Right cardiac atrium (tissue), 5 donors: ENCODE measurements around the gene PDGFRB. TPM values are rescaled to one million over a fixed set of nuclear protein-coding genes. Genes with fewer than 3 reads are reported as not detected.

Experiments
- ATAC-seq, 2 donors: fragments of 200-7000 bp; cut with Tn5 transposase; one replicate each; pipeline versions ENCODE4 v1.8.0 to v1.9.1; 2020; ENCODE audit warnings: moderate library complexity in 2 of 2, mild to moderate bottlenecking in 1 of 2
- DNase-seq, 3 donors: peaks; one replicate each; pipeline ENCODE4 v3.0.0-alpha.2; 2020
- H3K27ac ChIP-seq: one replicate; pipeline ENCODE4 v1.5.1; 2013; ENCODE audit warnings: mild to moderate bottlenecking, low read length, control low read depth, moderate library complexity
- H3K27me3 ChIP-seq: one replicate; pipeline ENCODE4 v1.6.1; 2013; ENCODE audit not compliant: control insufficient read depth, insufficient read depth
- H3K4me1 ChIP-seq: one replicate; pipeline ENCODE4 v1.6.1; 2013; ENCODE audit warnings: low read length; ENCODE audit not compliant: control insufficient read depth, insufficient read depth
- H3K4me3 ChIP-seq: one replicate; pipeline ENCODE4 v1.5.1; 2013; ENCODE audit warnings: low read length, control low read depth
- H3K9me3 ChIP-seq: one replicate; pipeline ENCODE4 v1.6.1; 2013; ENCODE audit warnings: low read length; ENCODE audit not compliant: control insufficient read depth
- WGBS: extraction: QIAGEN DNeasy Blood & Tissue Kit; methylation state at CpG from one replicate; pipeline ENCODE4 v1.1.7; 2013; 5-methylcytosine and 5-hydroxymethylcytosine counted together
- intact Hi-C, 4 donors: fragments of 100-400 bp; cut with DNase I; formaldehyde crosslinking; loops; one replicate each; pipeline versions ENCODE4 v1.11.0 to v1.14.0; 2022 to 2023
- polyA plus RNA-seq: library from polyadenylated mRNA; stranded (reverse); fragments of 200-250 nt; gene quantifications from one replicate; pipeline ENCODE4 v1.2.3, GENCODE V29; 2013
- total RNA-seq, 4 donors: library from RNA; stranded (reverse); fragmentation: NEBNext Ultra II Directional; extraction: Animal tissue kit (Norgen Biotek cat#: 25700); gene quantifications; one replicate each; pipeline ENCODE4 v1.2.1, GENCODE V29; 2021
- donor health status: healthy with polysubstance abuse.
- donor health status: DM: no; HTN: yes; CAD: no.
- donor health status: DM: no; HTN: no; CAD: no.
- donor health status: DM: no; HTN: yes; CAD: no; lungs with severe emphysema.
- donor health status: DM: yes; HTN: yes; CAD: no.

Gene PDGFRB
- total and polyA plus RNA-seq, 5 donors = 24.6 to 68.0 (median 43.5) TPM

DNA sequence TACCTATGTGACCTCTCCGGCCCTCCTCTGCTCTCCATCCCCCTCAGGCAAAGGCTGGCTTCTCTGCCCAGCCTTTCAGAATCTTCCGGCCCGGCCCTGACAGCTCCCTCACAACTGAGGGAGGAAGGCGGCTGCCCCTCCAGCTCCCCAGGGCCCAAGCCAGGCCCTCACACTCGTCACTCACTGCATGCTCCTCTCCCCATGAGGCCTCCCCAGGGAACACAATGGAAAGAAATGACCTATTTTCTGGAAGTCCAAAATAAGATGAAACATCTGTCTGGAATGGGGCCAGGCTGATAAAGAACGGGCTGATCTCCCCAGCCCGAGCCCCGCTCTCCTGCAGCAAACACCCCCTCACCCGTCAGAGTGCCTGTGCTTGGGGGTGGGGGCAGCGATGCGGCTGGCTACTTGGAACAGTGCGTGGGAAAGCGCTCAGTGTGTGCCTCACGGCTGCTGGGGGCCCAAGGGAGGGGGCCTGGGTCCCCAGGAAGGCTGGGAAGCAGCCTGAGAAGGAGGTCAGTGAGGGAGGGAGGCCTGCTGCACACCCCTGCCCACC, 11.3 kb downstream of the PDGFRB start:
- Histone ChIP-seq H3K4me1 (peaks cover 25% of the 10 kb centered on the region), H3K4me3 (no peak overlapping the region), H3K27me3 (no peaks in the 10 kb centered on the region), H3K9me3 (no peaks in the 10 kb centered on the region), H3K27ac (peak overlapping the region; percentile 83)
- peak; percentile 84 to 91 (median 84) for DNase-seq
- 38% methylated on average over 14 of the region's 14 CpGs for WGBS
- intact Hi-C loops = no loop called here
- ATAC-seq = peak; percentile 61 to 79

GRCh38 chr5:150143350-150144245, 12.0 kb downstream of the PDGFRB start:
- ATAC-seq = peak; percentile 72 to 78
- Histone ChIP-seq H3K4me3 (no peak overlapping the region), H3K27ac (peak overlapping the region; percentile 83), H3K27me3 (no peaks in the 10 kb centered on the region), H3K4me1 (peaks cover 32% of the 10 kb centered on the region), H3K9me3 (no peaks in the 10 kb centered on the region)
- intact Hi-C loops = no loop called here
- DNase-seq = peak; percentile 91 to 94 (median 92)
- 50% methylated on average over 20 of the region's 20 CpGs for WGBS

- no peak overlapping the region for H3K4me3 ChIP-seq
- H3K9me3 ChIP-seq = no peaks in the 10 kb centered on the region
- ATAC-seq (peak; percentile 5 to 40), DNase-seq (peak in 1 of 3 donors; percentile 46)
- peaks cover 38% of the 10 kb centered on the region for H3K4me1 ChIP-seq
- peak overlapping the region; percentile 83 for H3K27ac ChIP-seq
- no peaks in the 10 kb centered on the region for H3K27me3 ChIP-seq
- intact Hi-C loops = no loop called here
- 46% methylated on average over 4 of the region's 4 CpGs for WGBS
Observed at GRCh38 chr5:150142959-150143349, 12.7 kb downstream of the PDGFRB start.

GRCh38 chr5:150142185-150142958, 13.3 kb downstream of the PDGFRB start:
- no peak for ATAC-seq
- WGBS = 55% methylated on average over 14 of the region's 14 CpGs
- Histone ChIP-seq H3K27me3 (no peaks in the 10 kb centered on the region), H3K4me1 (peaks cover 43% of the 10 kb centered on the region), H3K4me3 (no peak overlapping the region), H3K27ac (peak overlapping the region; percentile 72), H3K9me3 (no peaks in the 10 kb centered on the region)
- peak in 1 of 3 donors; percentile 52 for DNase-seq
- intact Hi-C loops = no loop called here

DNA sequence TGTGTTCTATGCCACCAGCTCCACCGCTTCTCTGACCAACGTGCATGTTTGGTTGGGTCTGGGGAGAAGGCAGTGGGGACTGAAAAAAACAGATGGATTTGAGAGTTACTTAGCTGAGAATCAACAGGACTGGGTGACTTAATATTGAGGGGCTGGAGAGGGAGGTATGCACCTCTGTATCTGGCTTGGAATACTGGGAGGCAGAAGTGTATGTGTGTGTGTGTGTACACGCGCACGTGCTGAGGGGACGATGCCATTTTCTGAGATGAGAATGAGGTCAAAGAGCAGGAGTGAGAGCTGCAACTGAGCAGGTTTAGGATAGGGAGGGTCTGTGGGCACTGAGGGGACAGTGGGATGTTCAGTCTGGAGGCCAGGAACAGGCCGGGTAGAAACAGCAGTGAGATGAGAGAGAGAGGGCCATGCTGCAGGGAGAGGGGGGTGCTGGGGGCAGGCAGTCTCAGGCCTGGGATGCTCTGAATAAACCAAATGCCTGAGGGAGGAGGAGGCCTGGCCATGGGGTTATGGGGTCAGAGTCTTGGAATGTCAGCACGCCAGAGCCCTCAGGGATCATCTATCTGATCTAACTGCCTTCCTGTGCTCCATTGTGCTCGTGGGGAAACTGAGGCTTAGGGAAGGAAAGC, 14.0 kb downstream of the PDGFRB start:
- Histone ChIP-seq H3K4me3 (no peak overlapping the region), H3K9me3 (no peaks in the 10 kb centered on the region), H3K27ac (peak overlapping the region; percentile 16), H3K27me3 (no peaks in the 10 kb centered on the region), H3K4me1 (peaks cover 48% of the 10 kb centered on the region)
- ATAC-seq (no peak), DNase-seq (peak in 1 of 3 donors; percentile 50)
- intact Hi-C loops = no loop called here
- 62% methylated on average over 9 of the region's 9 CpGs for WGBS

- Histone ChIP-seq H3K27ac (peak overlapping the region; percentile 87), H3K9me3 (no peaks in the 10 kb centered on the region), H3K4me1 (peaks cover 48% of the 10 kb centered on the region), H3K4me3 (no peak overlapping the region), H3K27me3 (no peaks in the 10 kb centered on the region)
- DNase-seq (peak in 2 of 3 donors; percentile 62 to 76), ATAC-seq (no peak)
- intact Hi-C loops = no loop called here
- 57% methylated on average over 11 of the region's 11 CpGs for WGBS
Observed at GRCh38 chr5:150140830-150141229, 14.8 kb downstream of the PDGFRB start.

DNA sequence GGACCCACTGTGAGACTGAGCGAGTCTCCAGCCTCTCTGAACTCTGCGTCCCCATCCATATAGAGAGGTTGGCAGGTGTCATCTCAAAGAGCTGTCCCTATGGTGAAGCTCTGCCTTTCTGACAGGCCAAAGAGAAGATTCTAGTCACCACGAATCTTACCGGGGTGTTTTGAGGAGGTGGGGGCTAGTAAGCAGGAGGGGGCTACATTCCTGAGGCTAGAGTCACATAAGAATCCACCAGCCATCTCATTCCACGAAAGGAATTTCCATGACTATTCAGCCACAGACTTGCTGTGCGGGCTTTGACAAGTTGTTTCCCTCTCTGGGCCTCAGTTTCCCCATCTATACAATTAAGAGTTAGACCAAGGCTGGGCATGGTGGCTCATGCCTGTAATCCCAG, 16.3 kb downstream of the PDGFRB start:
- 65% methylated on average over 6 of the region's 6 CpGs for WGBS
- no peak for ATAC-seq
- H3K4me3 ChIP-seq = no peak overlapping the region
- peak overlapping the region; percentile 58 for H3K27ac ChIP-seq
- no peak for DNase-seq
- no peaks in the 10 kb centered on the region for H3K9me3 ChIP-seq
- H3K4me1 ChIP-seq = peaks cover 45% of the 10 kb centered on the region
- intact Hi-C loops = no loop called here
- no peaks in the 10 kb centered on the region for H3K27me3 ChIP-seq

DNA sequence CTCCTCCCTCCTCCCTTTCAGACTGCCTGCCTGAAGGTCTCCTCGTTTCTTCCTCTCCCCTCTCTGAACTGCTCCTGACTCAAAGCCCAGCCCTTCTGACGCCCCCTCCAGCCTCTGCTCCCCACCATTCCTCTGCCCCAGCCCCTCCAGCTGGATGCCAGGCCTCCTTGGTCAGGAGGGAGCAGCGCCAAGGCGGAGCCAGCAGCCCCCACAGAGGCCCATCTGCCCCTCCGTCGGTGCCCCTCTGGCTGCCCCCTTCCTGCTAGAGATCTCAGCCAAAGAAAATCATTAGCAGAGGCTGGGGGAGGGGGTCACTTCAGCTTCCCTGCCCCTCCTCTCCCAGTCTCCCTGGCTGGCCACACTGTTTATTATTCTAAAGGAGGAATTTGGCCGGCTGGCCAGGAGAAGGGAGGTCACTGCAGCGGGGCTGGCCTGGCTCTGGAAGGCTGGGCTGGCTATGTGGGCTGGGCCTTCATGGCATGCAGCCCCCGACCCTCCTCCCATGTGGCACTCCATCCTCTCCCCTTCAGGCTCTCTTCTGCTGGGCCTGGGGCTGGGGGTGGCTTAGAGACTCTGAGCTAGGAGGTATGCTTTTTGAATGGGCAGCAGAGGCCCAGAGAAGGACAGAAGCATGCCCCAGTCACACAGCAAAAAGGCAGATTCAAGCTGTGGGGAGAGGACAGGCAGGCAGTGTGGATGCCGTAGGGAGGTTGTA, 16.9 kb downstream of the PDGFRB start:
- no peaks in the 10 kb centered on the region for H3K27me3 ChIP-seq
- no peaks in the 10 kb centered on the region for H3K9me3 ChIP-seq
- H3K27ac ChIP-seq = peak overlapping the region; percentile 58
- 23% methylated on average over 10 of the region's 10 CpGs for WGBS
- H3K4me3 ChIP-seq = no peak overlapping the region
- H3K4me1 ChIP-seq = peaks cover 45% of the 10 kb centered on the region
- ATAC-seq (peak; percentile 67 to 71), DNase-seq (peak; percentile 77 to 92 (median 91))
- intact Hi-C loops = no loop called here

DNA sequence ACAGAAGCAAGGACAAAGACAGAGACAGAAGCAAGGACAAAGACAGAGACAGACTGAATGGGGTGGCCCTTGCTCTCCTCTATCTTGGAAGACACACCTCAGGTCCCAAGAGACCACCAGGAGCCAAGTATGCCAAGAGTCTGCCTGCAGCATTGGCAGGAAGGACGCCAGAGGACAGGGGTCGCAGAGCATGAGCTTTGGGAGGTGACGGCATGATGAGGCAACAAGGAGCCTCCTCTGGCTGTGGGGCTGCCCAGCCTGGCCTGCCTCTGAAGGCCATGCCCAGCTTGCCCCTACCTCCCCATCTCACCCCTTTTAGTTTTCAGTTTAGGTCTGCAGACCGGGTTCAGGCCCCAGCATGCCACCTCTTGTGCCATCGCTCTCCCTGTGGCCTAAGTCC, 17.6 kb downstream of the PDGFRB start:
- WGBS = 54% methylated on average over 5 of the region's 5 CpGs

More for the DNA sequence above, 17.6 kb downstream of the PDGFRB start:
- Histone ChIP-seq H3K4me1 (peaks cover 39% of the 10 kb centered on the region), H3K9me3 (no peaks in the 10 kb centered on the region), H3K4me3 (no peak overlapping the region), H3K27me3 (no peaks in the 10 kb centered on the region), H3K27ac (peak overlapping the region; percentile 46)
- ATAC-seq (peak; percentile 8 to 16), DNase-seq (peak; percentile 57 to 71 (median 67))
- intact Hi-C loops = no loop called here
